H1 (cell line): Measurements from ENCODE around the gene L1TD1.

Source experiments
- CEBPB ChIP-seq: IDR thresholded peaks from 2 replicates; pipeline ENCODE4 v1.6.1; 2012; ENCODE audit warnings: low read depth, low read length
- EP300 ChIP-seq, 2 experiments: IDR thresholded peaks; 1 replicate in 1 of 2; 2 replicates in 1 of 2; pipeline ENCODE4 v1.6.1; 2011 to 2012; ENCODE audit warnings: low read depth in 2 of 2, low read length in 2 of 2, mild to moderate bottlenecking in 2 of 2, borderline replicate concordance in 1 of 2, inconsistent platforms in 1 of 2, moderate library complexity in 1 of 2
- JUN ChIP-seq: IDR thresholded peaks from 2 replicates; pipeline ENCODE4 v1.6.1; 2011; ENCODE audit warnings: low read depth, mild to moderate bottlenecking, improper control_type of control experiment, low read length
- KDM1A ChIP-seq: fragments of 200-600, 300-600 bp; sonication (generic); IDR thresholded peaks from 2 replicates; pipeline ENCODE4 v1.7.1; 2016; ENCODE audit warnings: mild to moderate bottlenecking, low read length, borderline replicate concordance
- POLR2A ChIP-seq, 2 experiments: IDR thresholded peaks; 1 replicate in 1 of 2; 2 replicates in 1 of 2; pipeline ENCODE4 v1.6.1; 2011; ENCODE audit warnings: low read depth in 2 of 2, low read length in 2 of 2, mild to moderate bottlenecking in 2 of 2; ENCODE audit errors: control extremely low read depth in 1 of 2
- POLR2AphosphoS5 ChIP-seq: IDR thresholded peaks from 2 replicates; pipeline ENCODE4 v1.6.1; 2011; ENCODE audit warnings: low read depth, low read length
- RBBP5 ChIP-seq: IDR thresholded peaks from 2 replicates; pipeline ENCODE4 v1.7.1; 2012; ENCODE audit warnings: low read depth, mild to moderate bottlenecking, inconsistent platforms, low read length, moderate library complexity, borderline replicate concordance
- SP2 ChIP-seq: IDR thresholded peaks from 2 replicates; pipeline ENCODE4 v1.6.1; 2012; ENCODE audit warnings: mild to moderate bottlenecking, low read length, inconsistent platforms
- SP4 ChIP-seq: IDR thresholded peaks from 2 replicates; pipeline ENCODE4 v1.6.1; 2012; ENCODE audit warnings: low read length, inconsistent platforms
- TCF12 ChIP-seq: IDR thresholded peaks from 2 replicates; pipeline ENCODE4 v1.6.1; 2011; ENCODE audit warnings: low read depth, mild to moderate bottlenecking, low read length
- YY1 ChIP-seq: IDR thresholded peaks from 2 replicates; pipeline ENCODE4 v1.6.1; 2011; ENCODE audit warnings: low read depth, mild to moderate bottlenecking, low read length
- TF ChIP-seq, protein P1 (sequence below), 3 experiments: IDR thresholded peaks; 1 replicate in 2 of 3; 2 replicates in 1 of 3; pipeline versions ENCODE4 v1.5.1 to v1.6.1; 2011; ENCODE audit warnings: low read length in 3 of 3, mild to moderate bottlenecking in 3 of 3, inconsistent platforms in 2 of 3, low read depth in 1 of 3, moderate library complexity in 1 of 3; ENCODE audit not compliant: insufficient read depth in 1 of 3; ENCODE audit errors: control extremely low read depth in 1 of 3
- TF ChIP-seq, protein P2 (sequence below): IDR thresholded peaks from 2 replicates; pipeline ENCODE4 v1.6.1; 2012; ENCODE audit warnings: low read length, inconsistent platforms

DNA sequence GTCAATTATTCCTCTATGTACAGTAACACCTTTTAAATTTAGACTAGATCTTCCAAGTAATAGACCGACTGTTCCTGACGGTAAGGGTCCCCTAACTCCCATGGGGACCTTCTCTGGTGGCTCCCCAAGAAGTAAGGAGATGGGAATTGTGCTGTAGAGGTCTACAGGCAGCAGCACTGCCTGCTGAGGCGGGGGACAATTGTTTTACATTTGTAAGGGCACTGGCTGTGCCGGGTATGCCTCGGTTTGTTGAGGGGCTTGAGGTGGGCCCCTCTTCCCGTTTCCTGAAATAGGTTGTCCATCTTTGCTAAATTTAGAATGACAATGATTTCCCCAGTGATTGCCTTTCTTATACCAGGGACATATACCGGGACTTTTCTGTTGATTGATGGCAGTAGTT, 13.1 kb upstream of the L1TD1 start:
- TF ChIP-seq POLR2A (IDR thresholded peaks at IDR 0.05; ENCODE audit: control extremely low read depth in 1 of 2, low read depth in 2 of 2, low read length in 2 of 2) (no peak; a peak in 1 of 3 replicates), TCF12 (no peak), CEBPB (no peak), JUN (no peak), YY1 (no peak), POLR2AphosphoS5 (no peak), SP2 (no peak), RBBP5 (no peak), SP4 (no peak), EP300 (IDR thresholded peaks at IDR 0.05; ENCODE audit: borderline replicate concordance in 1 of 2, low read depth in 2 of 2, low read length in 2 of 2) (no peak), KDM1A (no peak)
- TF ChIP-seq, protein P1, sequence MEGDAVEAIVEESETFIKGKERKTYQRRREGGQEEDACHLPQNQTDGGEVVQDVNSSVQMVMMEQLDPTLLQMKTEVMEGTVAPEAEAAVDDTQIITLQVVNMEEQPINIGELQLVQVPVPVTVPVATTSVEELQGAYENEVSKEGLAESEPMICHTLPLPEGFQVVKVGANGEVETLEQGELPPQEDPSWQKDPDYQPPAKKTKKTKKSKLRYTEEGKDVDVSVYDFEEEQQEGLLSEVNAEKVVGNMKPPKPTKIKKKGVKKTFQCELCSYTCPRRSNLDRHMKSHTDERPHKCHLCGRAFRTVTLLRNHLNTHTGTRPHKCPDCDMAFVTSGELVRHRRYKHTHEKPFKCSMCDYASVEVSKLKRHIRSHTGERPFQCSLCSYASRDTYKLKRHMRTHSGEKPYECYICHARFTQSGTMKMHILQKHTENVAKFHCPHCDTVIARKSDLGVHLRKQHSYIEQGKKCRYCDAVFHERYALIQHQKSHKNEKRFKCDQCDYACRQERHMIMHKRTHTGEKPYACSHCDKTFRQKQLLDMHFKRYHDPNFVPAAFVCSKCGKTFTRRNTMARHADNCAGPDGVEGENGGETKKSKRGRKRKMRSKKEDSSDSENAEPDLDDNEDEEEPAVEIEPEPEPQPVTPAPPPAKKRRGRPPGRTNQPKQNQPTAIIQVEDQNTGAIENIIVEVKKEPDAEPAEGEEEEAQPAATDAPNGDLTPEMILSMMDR (IDR thresholded peaks at IDR 0.05; ENCODE audit: control extremely low read depth in 1 of 3, insufficient read depth in 1 of 3, low read depth in 1 of 3, low read length in 3 of 3) = no peak
- TF ChIP-seq, protein P2, sequence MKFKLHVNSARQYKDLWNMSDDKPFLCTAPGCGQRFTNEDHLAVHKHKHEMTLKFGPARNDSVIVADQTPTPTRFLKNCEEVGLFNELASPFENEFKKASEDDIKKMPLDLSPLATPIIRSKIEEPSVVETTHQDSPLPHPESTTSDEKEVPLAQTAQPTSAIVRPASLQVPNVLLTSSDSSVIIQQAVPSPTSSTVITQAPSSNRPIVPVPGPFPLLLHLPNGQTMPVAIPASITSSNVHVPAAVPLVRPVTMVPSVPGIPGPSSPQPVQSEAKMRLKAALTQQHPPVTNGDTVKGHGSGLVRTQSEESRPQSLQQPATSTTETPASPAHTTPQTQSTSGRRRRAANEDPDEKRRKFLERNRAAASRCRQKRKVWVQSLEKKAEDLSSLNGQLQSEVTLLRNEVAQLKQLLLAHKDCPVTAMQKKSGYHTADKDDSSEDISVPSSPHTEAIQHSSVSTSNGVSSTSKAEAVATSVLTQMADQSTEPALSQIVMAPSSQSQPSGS = no peak
